ENCODE measurements around the gene S100A12.
"Not testable (repeated sequence)": the region's sequence is repeated elsewhere in the genome, so short reads cannot be mapped to it uniquely, and the experiment has no call there.

The S100A12 gene

GRCh38 chr1:153349363-153350320 is 25.8 kb downstream of the S100A12 start:
- no peak for DNase-seq

GRCh38 chr1:153348511-153349362 is 26.7 kb downstream of the S100A12 start, which contains the start of gene PGLYRP4:
Gene PGLYRP4 (minus strand): TSS chr1:153348841. CDS start chr1:153347932, 909 bp downstream.
- DNase-seq, result no peak

GRCh38 chr1:153347856-153348255 is 27.6 kb downstream of the S100A12 start:
- no peak for DNase-seq

GRCh38 chr1:153347049-153347448 is 28.4 kb downstream of the S100A12 start:
- not testable (repeated sequence) for DNase-seq

GRCh38 chr1:153346077-153346723 is 29.2 kb downstream of the S100A12 start:
- DNase-seq, result no peak

GRCh38 chr1:153345187-153346076 is 30.0 kb downstream of the S100A12 start:
- no peak for DNase-seq

GRCh38 chr1:153344718-153345025 is 30.7 kb downstream of the S100A12 start:
- no peak for DNase-seq

- DNase-seq, result no peak
These were observed 31.4 kb downstream of the S100A12 start for GRCh38 chr1:153343811-153344717.

GRCh38 chr1:153343040-153343681 is 32.3 kb downstream of the S100A12 start:
- no peak for DNase-seq

GRCh38 chr1:153342178-153342577 is 33.2 kb downstream of the S100A12 start:
- no peak for DNase-seq

GRCh38 chr1:153341431-153341934 is 33.9 kb downstream of the S100A12 start:
- no peak for DNase-seq

- DNase-seq, result no peak
These were observed 35.1 kb downstream of the S100A12 start for GRCh38 chr1:153340356-153340755.

GRCh38 chr1:153339802-153340201 is 35.6 kb downstream of the S100A12 start:
- no peak for DNase-seq

GRCh38 chr1:153337980-153338853 is 37.2 kb downstream of the S100A12 start:
- no peak for DNase-seq

- no peak for DNase-seq
These were observed 38.8 kb downstream of the S100A12 start for GRCh38 chr1:153336650-153337049.

- no peak for DNase-seq
These were observed 41.5 kb downstream of the S100A12 start for GRCh38 chr1:153333902-153334301.

GRCh38 chr1:153324912-153325311 is 50.5 kb downstream of the S100A12 start:
- DNase-seq, result no peak

All from CD4-positive, alpha-beta T cell treated with Interferon gamma for 1 hour (primary cell).